Tongue (tissue), 2 donors: ENCODE measurements around the gene COA1. TPM values are rescaled to one million over a fixed set of nuclear protein-coding genes. Genes with fewer than 3 reads are reported as not detected.
"Not testable (repeated sequence)": the region's sequence is repeated elsewhere in the genome, so short reads cannot be mapped to it uniquely, and the experiment has no call there.

Experiments used
- DNase-seq: peaks from one replicate; pipeline ENCODE4 v3.0.0-alpha.2; 2015
- total RNA-seq: library from RNA; depleted of rRNA; stranded (reverse); fragments of >200 nt; gene quantifications from one replicate; pipeline ENCODE4 v1.2.3, GENCODE V29; 2014

COA1 gene
- total RNA-seq, 1 donor from 2014 or later = 53.2 TPM

GRCh38 chr7:43650457-43651052 lies 78.8 kb downstream of the COA1 start:
- peak; percentile 21 for DNase-seq

- DNase-seq = no peak
These were observed 79.5 kb downstream of the COA1 start for GRCh38 chr7:43649755-43650274.

GRCh38 chr7:43648473-43649406 lies 80.6 kb downstream of the COA1 start:
- DNase-seq = peak; percentile 44

- DNase-seq = peak; percentile 82
These were observed 81.5 kb downstream of the COA1 start for GRCh38 chr7:43647673-43648472.

- peak; percentile 20 for DNase-seq
These were observed 82.0 kb downstream of the COA1 start for GRCh38 chr7:43647339-43647672.

- peak; percentile 40 for DNase-seq
These were observed 82.6 kb downstream of the COA1 start for GRCh38 chr7:43646603-43647338.

- no peak for DNase-seq
These were observed 83.6 kb downstream of the COA1 start for GRCh38 chr7:43645699-43646226.

GRCh38 chr7:43643846-43644245 lies 85.5 kb downstream of the COA1 start:
- DNase-seq = no peak

- DNase-seq = no peak
These were observed 86.3 kb downstream of the COA1 start for GRCh38 chr7:43642897-43643630.

- no peak for DNase-seq
These were observed 88.6 kb downstream of the COA1 start for GRCh38 chr7:43640679-43641078.

- DNase-seq = peak; percentile 75
These were observed 89.3 kb downstream of the COA1 start for GRCh38 chr7:43639858-43640491.

- DNase-seq = no peak
These were observed 92.1 kb downstream of the COA1 start for GRCh38 chr7:43637114-43637806.

- DNase-seq = peak; percentile 66
These were observed 93.2 kb downstream of the COA1 start for GRCh38 chr7:43636093-43636492.

- DNase-seq = no peak
These were observed 94.9 kb downstream of the COA1 start for GRCh38 chr7:43634384-43634783.

- DNase-seq = no peak
These were observed 96.6 kb downstream of the COA1 start for GRCh38 chr7:43632746-43633145.

GRCh38 chr7:43631559-43631958 lies 97.8 kb downstream of the COA1 start:
- DNase-seq = no peak

- no peak for DNase-seq
These were observed 98.8 kb downstream of the COA1 start for GRCh38 chr7:43630482-43630881.

GRCh38 chr7:43629857-43630256 lies 99.5 kb downstream of the COA1 start:
- no peak for DNase-seq

GRCh38 chr7:43628431-43628830 lies 100.9 kb downstream of the COA1 start:
- no peak for DNase-seq

- DNase-seq = not testable (repeated sequence)
These were observed 101.5 kb downstream of the COA1 start for GRCh38 chr7:43627798-43628197.
